Nephron progenitor cell (in vitro differentiated cells): ENCODE measurements around the gene RHOBTB3.
A peak's percentile ranks its signal among the peaks of the same experiment; 100 is the strongest.

Source experiments
- DNase-seq: peaks from one replicate; pipeline ENCODE4 v3.0.0; 2021
- H3K27ac Mint-ChIP-seq: 2 replicates; pipeline ENCODE4 v1.8.0; 2021; ENCODE audit warnings: mild to moderate bottlenecking, moderate library complexity, mixed read lengths
- H3K27me3 Mint-ChIP-seq: 2 replicates; pipeline ENCODE4 v1.8.0; 2021; ENCODE audit warnings: mild to moderate bottlenecking, low read depth, mixed read lengths; ENCODE audit not compliant: poor library complexity
- H3K36me3 Mint-ChIP-seq: 2 replicates; pipeline ENCODE4 v1.8.0; 2021; ENCODE audit warnings: low read depth, mixed read lengths
- H3K4me1 Mint-ChIP-seq: 2 replicates; pipeline ENCODE4 v1.8.0; 2021; ENCODE audit warnings: mixed read lengths
- H3K4me3 Mint-ChIP-seq: 2 replicates; pipeline ENCODE4 v1.8.0; 2021; ENCODE audit warnings: mild to moderate bottlenecking, moderate library complexity, mixed read lengths
- H3K9me3 Mint-ChIP-seq: 2 replicates; pipeline ENCODE4 v1.8.0; 2021; ENCODE audit warnings: mild to moderate bottlenecking, moderate library complexity, mixed read lengths
- TF ChIP-seq, protein P1 (sequence below): fragments of 200-600 bp; sonication (generic); IDR thresholded peaks from 2 replicates; pipeline ENCODE4 v1.5.0; 2021; ENCODE audit warnings: antibody characterized with exemption

The RHOBTB3 gene

DNA sequence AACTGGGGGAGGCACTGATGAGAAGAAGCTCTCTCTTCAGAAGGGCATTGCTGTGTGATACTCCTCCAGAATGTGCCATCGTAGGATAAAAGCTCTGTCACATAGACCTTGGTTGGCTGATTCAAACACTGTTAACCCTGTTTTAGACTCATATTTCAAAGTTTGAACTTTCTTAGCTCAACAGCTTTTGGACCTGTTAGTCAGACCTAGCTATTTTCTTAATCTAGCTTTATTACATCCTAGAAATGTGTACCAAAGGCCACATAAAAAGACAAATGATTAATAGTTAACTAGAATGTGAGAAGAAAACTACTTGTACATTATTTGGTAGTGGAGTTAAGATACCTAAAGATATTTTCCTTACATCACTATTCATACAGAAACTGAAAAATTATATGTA lies 4.3 kb downstream of the RHOBTB3 start:
- peaks cover 45% of the 10 kb centered on the region for H3K4me1 Mint-ChIP-seq

DNA sequence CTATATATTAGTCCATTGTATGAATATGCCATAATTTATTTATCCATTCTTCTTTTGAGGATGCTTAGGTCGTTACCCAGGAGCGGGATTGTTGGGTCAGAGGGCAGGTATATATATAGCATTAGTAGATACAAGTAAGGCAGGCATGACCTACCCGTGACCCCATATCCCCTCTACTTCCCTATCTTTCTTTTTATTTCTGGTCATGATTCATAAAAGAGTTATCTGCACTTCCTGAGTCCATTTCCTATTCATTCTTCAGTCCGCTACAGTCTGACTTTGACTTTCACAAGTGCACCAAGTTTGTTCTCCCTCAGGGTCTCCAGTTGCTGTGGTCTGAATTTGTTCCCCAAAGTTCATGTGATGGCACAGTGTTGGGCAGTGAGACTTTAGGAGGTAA lies 6.9 kb downstream of the RHOBTB3 start:
- Mint-ChIP-seq H3K4me3 (no peak overlapping the region), H3K9me3 (no peaks in the 10 kb centered on the region), H3K27me3 (no peaks in the 10 kb centered on the region), H3K4me1 (peaks cover 28% of the 10 kb centered on the region), H3K36me3 (peaks cover 75% of the 10 kb centered on the region), H3K27ac (no peak overlapping the region)
- TF ChIP-seq, protein P1, sequence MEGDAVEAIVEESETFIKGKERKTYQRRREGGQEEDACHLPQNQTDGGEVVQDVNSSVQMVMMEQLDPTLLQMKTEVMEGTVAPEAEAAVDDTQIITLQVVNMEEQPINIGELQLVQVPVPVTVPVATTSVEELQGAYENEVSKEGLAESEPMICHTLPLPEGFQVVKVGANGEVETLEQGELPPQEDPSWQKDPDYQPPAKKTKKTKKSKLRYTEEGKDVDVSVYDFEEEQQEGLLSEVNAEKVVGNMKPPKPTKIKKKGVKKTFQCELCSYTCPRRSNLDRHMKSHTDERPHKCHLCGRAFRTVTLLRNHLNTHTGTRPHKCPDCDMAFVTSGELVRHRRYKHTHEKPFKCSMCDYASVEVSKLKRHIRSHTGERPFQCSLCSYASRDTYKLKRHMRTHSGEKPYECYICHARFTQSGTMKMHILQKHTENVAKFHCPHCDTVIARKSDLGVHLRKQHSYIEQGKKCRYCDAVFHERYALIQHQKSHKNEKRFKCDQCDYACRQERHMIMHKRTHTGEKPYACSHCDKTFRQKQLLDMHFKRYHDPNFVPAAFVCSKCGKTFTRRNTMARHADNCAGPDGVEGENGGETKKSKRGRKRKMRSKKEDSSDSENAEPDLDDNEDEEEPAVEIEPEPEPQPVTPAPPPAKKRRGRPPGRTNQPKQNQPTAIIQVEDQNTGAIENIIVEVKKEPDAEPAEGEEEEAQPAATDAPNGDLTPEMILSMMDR: no peak
- no peak for DNase-seq

More for the DNA sequence above, 4.3 kb downstream of the RHOBTB3 start:
- Mint-ChIP-seq H3K27ac (no peak overlapping the region), H3K27me3 (peaks cover 3% of the 10 kb centered on the region), H3K4me3 (no peak overlapping the region), H3K9me3 (no peaks in the 10 kb centered on the region), H3K36me3 (peaks cover 55% of the 10 kb centered on the region)
- TF ChIP-seq, protein P1: no peak
- DNase-seq: no peak

DNA sequence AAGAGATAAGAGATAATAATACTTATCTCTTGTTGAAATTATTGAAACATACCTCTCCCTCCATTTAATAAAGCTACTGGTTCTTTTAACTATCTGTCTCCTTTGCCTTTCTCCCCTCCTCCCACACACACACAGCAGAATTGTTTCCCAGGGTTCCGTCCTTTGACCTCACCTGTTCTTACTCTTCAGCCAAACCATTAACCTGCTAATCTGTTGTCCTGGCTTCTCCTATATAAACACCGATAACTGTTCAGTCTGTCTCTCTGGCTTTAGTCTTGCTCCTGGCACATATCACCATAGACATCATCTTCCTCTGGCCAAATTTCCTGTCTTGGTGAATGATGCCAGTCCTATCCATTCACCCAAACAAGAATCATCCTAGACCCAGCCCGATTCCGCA lies 7.7 kb downstream of the RHOBTB3 start:
- H3K4me3 Mint-ChIP-seq: no peak overlapping the region
- TF ChIP-seq, protein P1: no peak
- peak overlapping the region; percentile 19 for H3K27ac Mint-ChIP-seq
- H3K36me3 Mint-ChIP-seq: peaks cover 79% of the 10 kb centered on the region
- no peaks in the 10 kb centered on the region for H3K27me3 Mint-ChIP-seq
- peaks cover 24% of the 10 kb centered on the region for H3K4me1 Mint-ChIP-seq
- no peak for DNase-seq
- no peaks in the 10 kb centered on the region for H3K9me3 Mint-ChIP-seq

DNA sequence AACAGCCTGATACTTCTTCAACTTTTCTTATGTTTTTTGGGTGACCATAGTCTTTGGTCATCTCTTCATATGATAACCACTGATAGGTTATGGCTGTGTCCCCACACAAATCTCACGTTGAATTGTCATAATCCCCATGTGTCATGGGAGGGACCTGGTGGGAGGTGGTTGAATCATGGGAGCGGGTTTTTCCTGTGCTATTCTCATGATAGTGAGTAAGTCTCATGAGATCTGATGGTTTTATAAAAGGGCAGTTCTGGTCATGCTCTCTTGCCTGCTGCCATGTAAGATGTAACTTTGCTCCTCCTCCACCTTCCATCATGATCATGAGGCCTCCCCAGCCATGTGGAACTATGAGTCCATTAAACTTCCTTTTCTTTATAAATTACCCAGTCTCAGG lies 8.7 kb downstream of the RHOBTB3 start:
- no peaks in the 10 kb centered on the region for H3K9me3 Mint-ChIP-seq
- DNase-seq: no peak
- TF ChIP-seq, protein P1: no peak
- H3K27me3 Mint-ChIP-seq: no peaks in the 10 kb centered on the region
- H3K4me1 Mint-ChIP-seq: peaks cover 16% of the 10 kb centered on the region
- no peak overlapping the region for H3K4me3 Mint-ChIP-seq
- peaks cover 81% of the 10 kb centered on the region for H3K36me3 Mint-ChIP-seq
- peak overlapping the region; percentile 39 for H3K27ac Mint-ChIP-seq

DNA sequence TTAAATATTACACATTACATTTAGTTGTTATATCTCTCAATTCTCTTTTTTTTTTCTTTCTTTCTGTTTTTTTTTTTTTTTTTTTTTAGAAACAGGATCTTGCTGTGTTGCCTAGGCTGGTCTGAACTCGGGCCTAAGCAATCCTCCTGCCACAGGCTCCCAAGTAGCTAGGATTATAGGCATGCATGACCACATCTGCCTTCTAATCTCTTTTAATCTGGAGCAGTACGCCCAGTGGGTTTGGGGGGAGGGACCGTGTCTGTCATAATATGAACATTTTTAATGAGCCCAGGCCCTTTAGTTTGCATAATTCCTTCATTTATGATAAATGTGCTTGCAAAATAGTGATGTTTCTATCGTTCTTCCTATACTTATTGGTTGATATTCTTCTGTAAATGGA lies 10.3 kb downstream of the RHOBTB3 start:
- TF ChIP-seq, protein P1: no peak
- H3K4me1 Mint-ChIP-seq: peaks cover 10% of the 10 kb centered on the region
- H3K27me3 Mint-ChIP-seq: no peaks in the 10 kb centered on the region
- H3K4me3 Mint-ChIP-seq: no peak overlapping the region
- no peak overlapping the region for H3K27ac Mint-ChIP-seq
- peaks cover 82% of the 10 kb centered on the region for H3K36me3 Mint-ChIP-seq
- H3K9me3 Mint-ChIP-seq: no peaks in the 10 kb centered on the region
- DNase-seq: no peak

DNA sequence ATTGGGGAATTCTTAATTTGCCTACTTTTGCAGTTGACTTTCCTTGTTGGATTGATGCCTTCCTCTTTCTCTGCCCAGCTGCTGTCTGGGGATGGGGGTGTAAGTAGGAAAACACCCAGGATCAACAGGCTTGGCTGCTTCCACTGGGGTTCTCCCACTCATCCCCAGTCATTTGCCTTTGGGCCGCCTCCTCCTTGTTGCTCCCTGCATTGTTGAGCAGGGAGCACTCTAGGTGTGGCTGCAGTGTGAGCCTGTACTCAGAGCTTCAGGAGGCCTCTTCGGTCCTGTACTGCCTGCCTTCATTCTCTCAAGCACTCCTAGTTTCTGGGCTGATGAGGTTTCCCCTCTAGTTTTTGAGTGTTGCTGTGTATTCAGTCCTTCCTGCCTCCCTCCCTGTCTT lies 12.1 kb downstream of the RHOBTB3 start:
- DNase-seq: no peak
- no peaks in the 10 kb centered on the region for H3K27me3 Mint-ChIP-seq
- peaks cover 75% of the 10 kb centered on the region for H3K36me3 Mint-ChIP-seq
- H3K4me1 Mint-ChIP-seq: peaks cover 10% of the 10 kb centered on the region
- no peak overlapping the region for H3K4me3 Mint-ChIP-seq
- H3K27ac Mint-ChIP-seq: no peak overlapping the region
- no peaks in the 10 kb centered on the region for H3K9me3 Mint-ChIP-seq
- TF ChIP-seq, protein P1: no peak
